ENCODE data around the gene MCMBP.

DNA sequence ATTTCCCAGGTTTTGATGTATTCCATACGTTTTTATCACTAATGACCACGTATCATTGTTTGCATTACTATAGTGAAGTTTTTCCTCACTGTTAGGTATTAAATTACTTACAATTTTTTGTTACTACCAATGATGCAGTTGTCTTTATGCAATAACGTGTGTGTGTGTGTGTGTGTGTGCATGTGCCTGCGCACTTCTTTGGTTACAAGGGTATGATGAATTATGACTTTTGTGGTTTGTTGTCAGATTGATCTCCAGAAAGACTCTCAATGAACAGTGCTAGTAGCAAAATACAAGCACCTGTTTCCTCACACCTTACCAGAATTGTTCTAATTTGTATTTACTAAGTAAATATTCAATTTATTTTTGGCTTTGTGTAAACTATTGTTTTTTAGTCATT, 51.5 kb downstream of the MCMBP start:
- TF ChIP-seq, protein P1, sequence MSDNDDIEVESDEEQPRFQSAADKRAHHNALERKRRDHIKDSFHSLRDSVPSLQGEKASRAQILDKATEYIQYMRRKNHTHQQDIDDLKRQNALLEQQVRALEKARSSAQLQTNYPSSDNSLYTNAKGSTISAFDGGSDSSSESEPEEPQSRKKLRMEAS (IDR thresholded peaks at IDR 0.05; ENCODE audit: low read depth): no peak
- no peak for TF ChIP-seq EP300 (IDR thresholded peaks at IDR 0.05; ENCODE audit: borderline replicate concordance in 1 of 2, low read depth in 1 of 2, low read length in 1 of 2)
- TF ChIP-seq RCOR1 (IDR thresholded peaks at IDR 0.05; ENCODE audit: low read length): no peak
- TF ChIP-seq, protein P2, sequence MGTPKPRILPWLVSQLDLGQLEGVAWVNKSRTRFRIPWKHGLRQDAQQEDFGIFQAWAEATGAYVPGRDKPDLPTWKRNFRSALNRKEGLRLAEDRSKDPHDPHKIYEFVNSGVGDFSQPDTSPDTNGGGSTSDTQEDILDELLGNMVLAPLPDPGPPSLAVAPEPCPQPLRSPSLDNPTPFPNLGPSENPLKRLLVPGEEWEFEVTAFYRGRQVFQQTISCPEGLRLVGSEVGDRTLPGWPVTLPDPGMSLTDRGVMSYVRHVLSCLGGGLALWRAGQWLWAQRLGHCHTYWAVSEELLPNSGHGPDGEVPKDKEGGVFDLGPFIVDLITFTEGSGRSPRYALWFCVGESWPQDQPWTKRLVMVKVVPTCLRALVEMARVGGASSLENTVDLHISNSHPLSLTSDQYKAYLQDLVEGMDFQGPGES (IDR thresholded peaks at IDR 0.05; ENCODE audit: low read depth, low read length): no peak
- TF ChIP-seq, protein P3, sequence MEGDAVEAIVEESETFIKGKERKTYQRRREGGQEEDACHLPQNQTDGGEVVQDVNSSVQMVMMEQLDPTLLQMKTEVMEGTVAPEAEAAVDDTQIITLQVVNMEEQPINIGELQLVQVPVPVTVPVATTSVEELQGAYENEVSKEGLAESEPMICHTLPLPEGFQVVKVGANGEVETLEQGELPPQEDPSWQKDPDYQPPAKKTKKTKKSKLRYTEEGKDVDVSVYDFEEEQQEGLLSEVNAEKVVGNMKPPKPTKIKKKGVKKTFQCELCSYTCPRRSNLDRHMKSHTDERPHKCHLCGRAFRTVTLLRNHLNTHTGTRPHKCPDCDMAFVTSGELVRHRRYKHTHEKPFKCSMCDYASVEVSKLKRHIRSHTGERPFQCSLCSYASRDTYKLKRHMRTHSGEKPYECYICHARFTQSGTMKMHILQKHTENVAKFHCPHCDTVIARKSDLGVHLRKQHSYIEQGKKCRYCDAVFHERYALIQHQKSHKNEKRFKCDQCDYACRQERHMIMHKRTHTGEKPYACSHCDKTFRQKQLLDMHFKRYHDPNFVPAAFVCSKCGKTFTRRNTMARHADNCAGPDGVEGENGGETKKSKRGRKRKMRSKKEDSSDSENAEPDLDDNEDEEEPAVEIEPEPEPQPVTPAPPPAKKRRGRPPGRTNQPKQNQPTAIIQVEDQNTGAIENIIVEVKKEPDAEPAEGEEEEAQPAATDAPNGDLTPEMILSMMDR (IDR thresholded peaks at IDR 0.05): no peak
- no peak for TF ChIP-seq SMC3 (IDR thresholded peaks at IDR 0.05; ENCODE audit: low read depth, low read length)
- no peak for TF ChIP-seq RFX5 (IDR thresholded peaks at IDR 0.05; ENCODE audit: low read length)
- TF ChIP-seq TCF12 (IDR thresholded peaks at IDR 0.05): no peak
- no peak for TF ChIP-seq FOXM1 (IDR thresholded peaks at IDR 0.05; ENCODE audit: low read depth)

Measured in SK-N-SH (cell line).